Uterus (tissue), 2 donors: ENCODE data around the gene CREBZF.

Experiments
- POLR2A ChIP-seq, 2 donors: fragments of 450-650 bp; IDR thresholded peaks; one replicate each; pipeline ENCODE4 v1.6.1; 2016; ENCODE audit warnings: antibody characterized with exemption in 2 of 2, mild to moderate bottlenecking in 1 of 2, moderate library complexity in 1 of 2
- TF ChIP-seq, protein P1 (sequence below), 4 experiments: fragments of 200-600 bp in 2 of 4; fragments of 450-650 bp in 2 of 4; sonication (generic) in 2 of 4; IDR thresholded peaks; one replicate each; pipeline ENCODE4 v1.5.1; 2016 to 2019; ENCODE audit warnings: antibody characterized with exemption in 4 of 4, mild to moderate bottlenecking in 2 of 4, moderate library complexity in 1 of 4

DNA sequence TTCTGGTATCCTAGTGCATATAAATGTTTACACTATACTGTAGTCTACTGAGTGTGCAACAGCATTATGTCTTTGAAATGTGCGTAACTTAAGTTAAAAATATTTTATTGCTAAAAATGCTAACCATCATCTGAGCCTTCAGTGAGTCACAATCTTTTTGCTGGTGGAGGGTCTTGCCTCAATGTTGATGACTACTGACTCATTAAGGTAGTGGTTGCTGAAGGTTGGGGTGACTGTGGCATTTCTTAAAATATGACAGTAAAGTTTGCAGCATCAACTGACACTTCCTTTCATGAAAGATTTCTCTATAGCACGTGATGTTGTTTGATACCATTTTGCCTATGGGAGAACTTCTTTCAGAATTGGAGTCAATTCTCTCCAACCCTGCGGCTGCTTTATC lies 8.5 kb upstream of the CREBZF start:
- TF ChIP-seq, protein P1, sequence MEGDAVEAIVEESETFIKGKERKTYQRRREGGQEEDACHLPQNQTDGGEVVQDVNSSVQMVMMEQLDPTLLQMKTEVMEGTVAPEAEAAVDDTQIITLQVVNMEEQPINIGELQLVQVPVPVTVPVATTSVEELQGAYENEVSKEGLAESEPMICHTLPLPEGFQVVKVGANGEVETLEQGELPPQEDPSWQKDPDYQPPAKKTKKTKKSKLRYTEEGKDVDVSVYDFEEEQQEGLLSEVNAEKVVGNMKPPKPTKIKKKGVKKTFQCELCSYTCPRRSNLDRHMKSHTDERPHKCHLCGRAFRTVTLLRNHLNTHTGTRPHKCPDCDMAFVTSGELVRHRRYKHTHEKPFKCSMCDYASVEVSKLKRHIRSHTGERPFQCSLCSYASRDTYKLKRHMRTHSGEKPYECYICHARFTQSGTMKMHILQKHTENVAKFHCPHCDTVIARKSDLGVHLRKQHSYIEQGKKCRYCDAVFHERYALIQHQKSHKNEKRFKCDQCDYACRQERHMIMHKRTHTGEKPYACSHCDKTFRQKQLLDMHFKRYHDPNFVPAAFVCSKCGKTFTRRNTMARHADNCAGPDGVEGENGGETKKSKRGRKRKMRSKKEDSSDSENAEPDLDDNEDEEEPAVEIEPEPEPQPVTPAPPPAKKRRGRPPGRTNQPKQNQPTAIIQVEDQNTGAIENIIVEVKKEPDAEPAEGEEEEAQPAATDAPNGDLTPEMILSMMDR (IDR thresholded peaks at IDR 0.05): no peak
- no peak for TF ChIP-seq POLR2A (IDR thresholded peaks at IDR 0.05)
